AML-193 (cell line): ENCODE data around the gene ADRA2B.

Experiments used
- DNase-seq, 2 experiments: peaks; one replicate each; lab custom pipeline; 2025; lab: John Stamatoyannopoulos, UW

ADRA2B gene

DNA sequence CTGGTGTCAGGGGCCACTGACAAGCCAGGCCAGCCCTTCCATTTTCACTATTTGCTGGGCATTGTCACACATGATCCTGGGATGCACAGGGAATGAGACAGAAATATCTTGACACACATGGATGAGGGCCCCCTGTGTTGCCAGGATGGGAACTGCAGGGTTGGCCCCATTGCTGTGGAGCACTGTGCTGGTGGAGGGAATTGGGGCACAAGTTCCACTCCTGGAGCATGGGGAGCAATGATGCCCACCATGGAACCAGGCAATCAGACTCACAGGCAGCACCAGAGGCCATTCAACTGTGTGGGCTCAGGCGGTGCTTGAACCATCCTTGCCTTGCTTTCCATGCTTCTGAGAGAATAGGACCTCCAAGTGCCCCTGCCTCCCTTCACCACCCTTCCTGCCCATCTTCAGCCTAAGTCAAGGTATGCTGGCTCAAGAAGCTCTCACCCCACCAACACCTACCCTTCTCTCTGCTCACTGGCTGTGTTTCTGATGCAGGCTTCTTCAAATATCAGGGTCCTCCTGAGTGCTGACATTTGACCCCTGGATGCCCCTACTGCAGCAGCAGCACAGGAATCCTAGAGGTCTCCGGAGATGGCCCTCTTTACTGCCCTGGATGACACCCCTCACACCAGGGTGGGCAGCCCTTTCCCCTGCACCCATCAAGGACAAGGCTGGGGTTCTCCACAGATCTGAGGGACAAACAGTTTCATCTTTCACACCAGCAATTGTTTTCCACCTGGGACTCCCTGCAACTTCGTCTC is 11.0 kb downstream of the ADRA2B start:
- no peak for DNase-seq

DNA sequence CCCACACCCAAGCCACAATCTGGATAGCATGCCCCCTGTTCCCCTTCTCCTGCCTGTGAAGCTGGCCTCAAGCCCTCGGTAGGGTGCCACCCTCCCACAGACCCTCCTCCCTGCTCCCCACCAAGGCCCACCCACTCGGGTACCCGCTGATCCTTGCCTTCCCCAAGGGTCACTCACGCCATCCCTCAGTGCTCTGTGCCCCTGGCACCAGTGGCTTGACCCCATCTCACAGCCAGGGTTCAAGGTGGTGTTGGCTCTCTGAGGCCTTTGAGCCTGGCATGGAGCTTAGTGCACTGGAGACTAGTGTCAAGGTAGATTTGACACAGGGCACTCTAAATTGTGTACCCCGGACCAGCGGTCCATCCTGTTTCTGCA is 11.9 kb downstream of the ADRA2B start:
- DNase-seq, result no peak

DNA sequence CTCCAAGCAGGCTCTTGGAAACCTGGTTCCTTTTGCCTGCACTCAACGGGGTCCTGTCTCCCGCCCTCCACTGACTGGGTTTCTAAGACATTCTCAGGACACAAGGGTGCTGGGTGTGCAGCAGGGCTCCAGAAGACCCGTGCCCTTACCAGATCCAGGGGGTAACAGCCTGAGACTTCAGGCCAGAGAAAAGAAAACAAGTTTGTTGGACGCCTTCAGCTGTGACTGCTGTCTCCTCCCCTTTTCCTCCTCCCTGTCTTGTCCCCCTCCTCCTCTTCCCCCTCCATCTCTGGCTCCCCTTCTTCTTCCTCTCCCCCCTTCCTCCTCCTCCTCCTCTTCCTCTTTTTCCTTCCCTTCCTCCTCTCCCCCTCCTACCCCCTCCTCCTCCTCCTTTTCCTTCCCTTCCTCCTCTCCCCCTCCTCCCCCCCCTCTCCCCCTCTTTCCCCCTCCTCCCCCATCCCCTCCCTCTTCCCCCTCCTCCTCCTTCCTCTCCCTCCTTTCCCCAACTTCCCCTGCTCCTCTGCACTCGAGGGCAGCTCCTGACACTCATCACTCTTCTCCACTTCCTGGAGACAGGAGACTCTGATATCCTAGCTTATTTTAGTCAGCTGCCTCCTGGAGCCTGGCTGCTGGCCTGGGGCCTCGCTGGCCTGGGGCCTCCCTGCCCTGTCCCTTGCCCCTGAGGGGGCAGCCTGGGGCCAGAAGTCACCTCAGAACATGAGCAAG is 12.4 kb downstream of the ADRA2B start:
- DNase-seq, result peak; percentile 23

DNA sequence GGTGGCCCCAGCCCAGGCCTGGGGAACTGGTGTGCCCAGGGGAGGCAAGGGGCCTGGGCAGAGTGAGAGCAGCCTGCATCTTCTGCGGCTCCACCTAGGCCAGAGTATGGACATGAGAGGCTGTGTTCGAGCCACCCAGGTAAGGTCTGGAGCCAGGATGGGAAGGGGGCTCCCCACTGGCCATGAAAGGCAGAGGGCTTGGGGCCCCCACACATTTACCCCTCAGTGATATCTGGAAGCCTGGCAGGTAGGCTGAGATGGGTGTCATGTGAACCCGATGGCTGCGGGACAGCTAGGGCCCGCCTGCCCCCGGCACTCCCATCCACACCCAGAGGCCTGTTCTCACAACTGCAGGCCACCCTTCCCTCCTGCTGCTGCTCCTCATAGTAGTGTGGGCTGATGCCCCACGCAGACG is 13.2 kb downstream of the ADRA2B start:
- DNase-seq, result no peak

DNA sequence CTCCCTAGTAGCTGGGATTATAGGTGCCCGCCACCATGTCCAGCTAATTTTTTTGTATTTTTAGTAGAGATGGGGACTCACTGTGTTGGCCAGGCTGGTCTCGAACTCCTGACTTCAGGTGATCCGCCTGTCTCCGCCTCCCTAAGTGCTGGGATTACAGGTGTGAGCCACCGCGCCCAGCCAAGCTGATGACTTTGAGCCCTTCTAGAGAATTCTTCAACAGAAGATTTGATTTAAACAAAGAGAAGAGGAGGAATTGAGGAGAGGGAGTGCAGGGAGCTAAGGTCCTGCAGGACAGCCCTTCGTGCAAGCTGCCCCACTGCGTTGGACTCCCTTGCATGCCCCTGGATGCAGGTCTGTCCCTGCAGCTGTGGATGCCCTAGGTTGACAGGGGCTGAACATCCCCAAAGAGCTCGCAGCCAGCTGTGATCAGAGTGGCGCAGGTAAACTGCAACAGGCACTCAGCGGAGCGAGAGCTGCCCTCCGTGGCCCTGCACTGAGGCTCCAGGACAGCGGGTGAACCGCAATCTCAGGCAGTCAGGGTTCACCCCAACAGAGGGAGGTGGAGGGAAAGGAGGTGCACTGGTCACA is 13.7 kb downstream of the ADRA2B start:
- DNase-seq, result no peak

DNA sequence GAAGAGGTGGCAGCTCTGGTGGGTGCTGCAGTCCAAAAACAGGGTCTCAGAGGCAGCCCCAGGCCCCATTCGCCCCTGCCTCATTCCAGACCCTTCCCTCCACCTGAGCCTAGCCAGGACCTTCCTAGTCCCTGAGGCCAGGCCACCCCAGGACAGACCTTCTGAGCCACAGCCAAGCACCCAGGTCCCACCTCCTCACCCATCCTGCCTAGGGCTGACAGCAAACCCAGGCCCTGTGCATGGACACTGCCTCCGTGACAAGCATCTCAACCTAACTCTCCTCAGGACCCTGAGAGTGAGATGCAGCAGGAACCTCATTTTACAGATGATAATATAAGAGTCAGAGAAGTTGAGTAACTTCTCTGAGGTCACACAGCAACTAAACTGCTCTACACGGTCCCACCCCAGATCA is 15.5 kb downstream of the ADRA2B start:
- no peak for DNase-seq

DNA sequence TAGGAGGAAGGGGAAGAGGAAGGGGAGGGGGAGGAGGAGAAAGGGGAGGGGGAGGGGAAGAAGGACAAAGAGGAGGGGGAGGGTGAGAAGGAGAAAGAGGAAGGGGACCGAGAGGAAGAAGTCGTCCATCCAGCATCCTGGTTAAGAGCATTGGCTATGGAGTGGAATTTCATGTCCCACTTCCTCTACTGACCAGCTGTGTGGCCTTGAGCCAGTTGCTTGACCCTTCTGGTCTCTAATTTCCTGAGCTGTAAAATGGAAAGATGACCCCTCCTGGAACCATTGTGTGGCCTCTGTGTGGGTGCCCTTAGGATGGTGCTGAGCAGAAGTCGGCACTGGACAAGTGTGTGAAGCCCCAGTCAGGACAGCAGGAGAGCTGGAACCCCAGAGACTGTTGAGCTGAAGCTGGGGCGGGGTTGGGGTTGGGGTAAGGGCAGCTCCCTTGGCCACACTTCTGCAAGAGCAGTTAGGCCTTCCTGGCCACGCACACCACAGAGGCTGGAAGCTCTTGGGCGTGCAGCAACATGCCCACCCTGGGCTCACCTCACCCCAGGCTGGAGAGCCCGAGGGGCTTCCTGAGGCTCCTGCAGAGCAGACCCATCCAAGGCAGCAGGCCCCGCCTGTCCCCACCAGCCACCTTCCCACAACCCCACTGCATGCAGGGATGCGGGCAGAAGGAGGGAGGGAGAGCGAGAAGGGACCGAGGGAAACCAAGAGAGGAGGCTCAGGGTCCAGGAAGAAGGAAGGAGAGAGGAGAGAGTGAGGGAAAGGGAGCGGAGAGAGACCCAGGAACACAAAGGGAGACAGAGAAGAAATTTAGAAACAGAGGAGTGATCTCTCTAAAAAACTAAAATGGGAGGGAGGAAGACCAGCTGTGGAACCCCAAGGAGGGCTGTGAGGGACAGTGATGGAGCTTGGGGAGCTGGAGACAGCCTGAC is 16.2 kb downstream of the ADRA2B start:
- no peak for DNase-seq

DNA sequence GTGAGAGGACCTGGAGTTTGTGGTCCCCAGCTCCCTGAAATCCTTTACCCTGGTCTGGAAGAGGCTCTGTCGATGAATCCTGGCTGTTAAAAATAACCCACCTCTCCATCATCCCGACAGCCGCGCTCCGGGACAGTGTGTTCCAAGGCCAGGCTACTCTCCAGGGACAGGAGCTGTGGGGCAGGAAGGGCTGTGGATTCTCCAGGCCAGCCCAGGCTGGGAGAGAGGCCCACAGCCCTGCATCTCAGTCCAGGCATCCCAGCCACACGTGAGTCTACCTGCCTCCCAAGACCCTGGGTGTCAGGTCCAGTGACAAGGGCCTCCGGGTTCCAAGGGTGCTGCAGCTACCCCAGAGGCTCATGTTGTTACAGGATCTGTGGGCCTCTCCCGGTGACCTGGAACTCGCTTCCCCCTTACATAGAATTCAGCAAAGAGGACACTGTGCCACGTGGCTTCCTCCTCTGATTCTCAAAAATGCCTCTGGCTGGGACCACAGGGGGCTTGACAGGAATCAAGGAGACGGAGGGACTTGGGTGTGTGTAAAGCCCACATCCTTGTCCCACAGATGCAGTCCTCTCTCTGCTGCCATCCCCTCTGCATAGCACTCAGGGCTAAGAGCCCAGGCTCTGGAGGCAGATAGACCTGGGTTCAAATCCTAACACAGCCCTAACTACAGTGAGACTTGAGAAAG is 17.3 kb downstream of the ADRA2B start:
- no peak for DNase-seq

DNA sequence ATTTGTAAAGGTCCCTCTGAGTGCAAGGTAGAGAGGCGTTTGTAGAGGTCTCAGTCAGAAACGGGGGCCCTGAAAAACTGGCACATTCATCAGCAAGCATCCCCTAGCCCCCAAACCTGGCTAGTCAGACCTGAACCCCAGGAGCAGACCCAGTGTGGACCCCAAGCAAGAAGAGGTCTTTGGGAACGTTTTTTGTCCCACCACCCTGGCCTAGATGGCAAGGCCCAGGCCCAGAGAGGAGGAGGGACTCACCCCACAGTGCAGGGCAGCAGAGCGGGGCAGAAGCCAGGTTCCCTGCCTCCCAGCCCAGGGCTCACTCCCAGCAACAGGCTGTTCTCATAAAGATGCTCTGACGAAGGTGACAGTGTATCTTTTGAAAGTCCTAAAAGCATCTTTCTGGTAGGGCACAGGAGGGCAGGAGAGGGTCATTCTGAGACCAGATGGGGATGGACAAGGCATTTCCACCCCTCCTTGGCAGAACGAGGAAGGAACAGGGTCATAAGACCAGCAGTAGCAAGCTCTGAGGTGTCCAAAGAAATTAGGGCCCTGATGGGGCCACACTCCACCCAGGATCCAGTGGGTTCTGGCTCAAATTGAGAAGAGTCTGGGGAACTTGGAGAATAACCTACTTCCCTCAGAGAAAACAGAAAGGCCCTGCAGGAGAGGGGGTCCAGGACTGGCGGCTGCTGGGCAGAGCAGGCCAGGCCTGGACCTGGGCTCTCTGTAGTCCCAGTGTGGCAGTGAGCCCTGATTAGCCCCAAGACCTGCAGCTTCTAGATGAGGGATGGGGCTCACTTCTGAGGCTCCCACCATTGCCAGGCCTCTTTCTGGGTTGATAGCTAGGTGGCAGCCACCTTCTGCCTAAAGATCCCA is 18.2 kb downstream of the ADRA2B start:
- no peak for DNase-seq

DNA sequence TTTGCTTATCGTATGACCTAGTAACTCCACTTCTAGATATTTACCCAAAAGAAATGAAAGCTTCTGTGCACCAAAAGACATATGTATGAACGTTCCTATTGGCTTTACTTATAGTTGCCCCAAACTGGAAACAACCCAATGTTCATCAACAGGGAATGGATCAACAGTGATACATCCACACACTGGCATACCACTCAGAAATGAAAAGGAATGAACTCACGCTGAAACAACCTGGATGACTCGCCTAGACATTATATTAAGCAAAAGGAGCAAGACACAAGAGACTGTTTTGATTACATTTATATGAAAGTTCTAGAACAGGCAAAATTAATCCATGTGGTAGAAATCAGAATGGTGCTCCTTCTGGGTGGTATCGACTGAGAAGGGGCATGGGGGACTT is 18.9 kb downstream of the ADRA2B start:
- DNase-seq, result no peak

DNA sequence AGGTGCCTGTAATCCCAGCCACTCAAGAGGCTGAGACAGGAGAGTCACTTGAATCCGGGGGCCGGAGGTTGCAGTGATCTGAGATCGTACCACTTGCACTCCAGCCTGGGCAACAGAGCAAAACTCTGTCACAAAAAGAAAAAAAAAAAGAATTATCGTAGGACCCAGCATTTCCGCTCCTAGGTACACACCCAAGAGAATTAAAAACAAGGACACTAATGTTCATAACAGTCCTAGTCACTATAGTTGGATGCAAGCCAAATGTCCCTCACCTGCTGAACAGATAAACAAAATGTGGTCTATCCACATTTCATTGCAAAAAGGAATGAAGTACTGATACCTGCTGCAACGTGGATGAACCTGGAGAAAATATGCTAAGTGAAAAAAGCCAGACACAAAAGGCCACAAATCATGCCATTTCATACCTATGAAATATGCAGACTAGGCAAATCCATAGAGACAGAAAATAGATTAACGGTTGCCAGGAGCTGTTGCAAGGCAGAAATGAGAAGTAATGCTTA is 21.2 kb downstream of the ADRA2B start:
- no peak for DNase-seq

DNA sequence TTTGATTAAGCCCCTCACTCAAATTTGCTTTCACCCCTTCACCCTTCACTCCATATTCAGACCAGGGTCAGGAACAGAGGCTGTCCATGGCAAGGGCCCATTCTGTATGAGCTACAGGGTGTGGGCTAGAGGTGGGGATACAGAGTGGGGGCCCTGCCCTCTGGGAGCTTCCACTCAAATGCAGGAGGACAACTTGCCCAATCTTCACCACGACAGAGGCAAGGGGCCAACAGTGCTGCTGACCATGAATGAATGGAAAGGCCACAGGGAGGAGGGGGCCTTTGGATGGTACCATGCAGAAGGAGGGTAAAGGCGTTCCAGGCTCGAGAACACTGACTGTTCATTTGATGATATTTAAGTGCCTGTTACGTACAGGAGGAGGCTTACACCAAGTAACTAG is 22.8 kb downstream of the ADRA2B start:
- DNase-seq, result no peak

DNA sequence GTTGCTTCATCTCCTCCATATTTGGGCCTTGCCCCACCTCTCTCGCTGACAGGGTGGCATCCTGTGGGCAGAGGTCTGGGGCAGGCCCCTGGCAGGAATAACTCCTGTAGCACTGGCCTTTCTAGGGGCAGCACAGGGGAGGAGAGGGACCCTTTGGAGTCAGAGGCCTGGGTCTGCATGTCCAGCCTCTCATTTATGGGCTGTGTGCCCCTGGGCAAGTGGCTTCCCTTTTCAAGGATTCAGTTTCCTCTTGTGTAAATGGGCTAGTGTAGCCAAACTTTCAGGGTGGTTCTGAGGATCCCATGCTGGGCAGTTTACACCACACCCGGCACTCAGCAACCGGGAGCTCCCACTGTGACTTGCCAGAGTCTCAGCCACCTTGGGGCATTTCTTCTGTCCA is 23.4 kb downstream of the ADRA2B start:
- peak; percentile 14 to 26 for DNase-seq

DNA sequence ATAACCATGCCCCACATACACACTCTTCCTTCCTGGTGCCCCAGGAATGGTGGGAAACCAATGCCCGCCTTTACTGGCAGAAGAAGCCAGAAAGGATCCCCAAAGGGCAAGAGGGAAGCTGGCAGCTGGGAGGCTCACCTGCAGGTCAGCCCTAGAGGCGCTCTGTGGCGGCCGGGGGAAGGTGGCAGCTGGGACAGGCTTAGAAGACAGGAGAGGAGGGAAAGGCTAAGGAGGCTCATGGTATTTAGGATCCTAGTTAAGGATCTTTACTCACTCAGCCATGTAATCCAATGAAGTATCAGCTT is 23.8 kb downstream of the ADRA2B start:
- no peak for DNase-seq

DNA sequence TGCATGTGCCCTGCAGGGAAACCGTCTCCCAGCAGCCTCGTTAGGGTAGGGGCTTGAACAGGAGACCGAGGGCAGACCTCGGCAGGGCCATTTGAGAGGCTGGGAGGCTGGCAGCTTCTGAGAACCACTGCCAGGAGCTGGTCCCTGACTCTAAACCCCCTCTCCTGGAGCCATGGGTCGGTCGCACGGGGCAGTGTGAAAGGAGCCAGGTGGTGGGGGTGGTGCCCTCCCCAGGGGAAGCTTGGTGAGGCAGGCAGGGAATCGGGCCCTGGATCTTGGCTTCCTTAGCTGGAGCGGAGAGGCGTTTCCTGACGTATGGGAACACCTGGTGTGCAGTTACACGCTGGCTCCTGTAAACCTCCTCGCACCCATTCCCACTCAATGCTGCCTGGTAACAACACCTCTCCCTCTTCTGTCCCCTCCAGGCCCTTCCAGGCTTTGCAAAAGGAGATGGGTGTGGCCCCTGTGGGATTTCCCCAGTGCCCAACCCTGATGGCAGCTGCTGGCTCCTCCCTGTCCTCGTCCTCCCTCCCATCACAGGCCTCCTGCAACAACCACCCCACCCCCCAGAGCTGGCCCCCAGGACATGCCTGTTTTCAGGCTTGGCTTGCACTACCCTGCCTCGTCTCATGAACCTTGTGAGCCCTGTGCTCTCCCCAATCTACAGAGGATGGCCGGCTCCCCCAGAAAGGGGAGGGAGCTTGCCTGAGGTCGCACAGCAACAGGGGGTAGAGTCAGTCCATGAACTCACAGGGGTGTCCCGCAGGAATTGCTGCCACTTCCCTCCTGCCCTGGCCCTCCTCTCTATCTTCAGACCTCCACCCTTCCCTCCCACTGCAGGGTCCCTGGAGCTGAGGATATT is 24.4 kb downstream of the ADRA2B start:
- no peak for DNase-seq

DNA sequence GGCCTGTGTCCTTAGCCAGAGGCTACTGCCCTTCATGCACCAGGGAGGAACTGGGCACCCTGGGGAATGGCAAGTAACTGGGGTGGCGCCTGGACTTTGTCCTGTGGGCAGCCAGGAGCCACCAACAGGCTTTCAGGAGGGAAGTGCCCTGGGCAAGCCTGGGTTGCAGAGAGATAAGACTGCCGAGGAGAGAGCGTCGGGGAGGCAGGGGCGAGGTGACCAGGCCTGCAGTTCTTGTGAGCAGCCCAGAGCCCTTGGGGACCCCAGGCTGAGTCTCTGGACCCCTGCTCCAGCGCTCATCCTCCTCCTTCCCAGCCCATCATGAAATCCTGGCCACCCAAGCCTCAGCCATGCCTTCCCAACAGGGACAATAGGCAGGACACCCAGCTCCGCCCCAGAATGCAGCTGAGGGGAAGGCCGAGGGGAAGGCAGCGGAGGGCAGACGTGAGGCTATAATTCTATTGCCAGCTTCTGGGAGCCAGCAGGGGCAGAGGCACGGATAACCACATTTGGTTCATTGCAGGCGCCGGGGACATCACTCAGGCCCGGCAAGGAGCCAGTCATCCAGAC is 25.1 kb downstream of the ADRA2B start:
- DNase-seq, result no peak

DNA sequence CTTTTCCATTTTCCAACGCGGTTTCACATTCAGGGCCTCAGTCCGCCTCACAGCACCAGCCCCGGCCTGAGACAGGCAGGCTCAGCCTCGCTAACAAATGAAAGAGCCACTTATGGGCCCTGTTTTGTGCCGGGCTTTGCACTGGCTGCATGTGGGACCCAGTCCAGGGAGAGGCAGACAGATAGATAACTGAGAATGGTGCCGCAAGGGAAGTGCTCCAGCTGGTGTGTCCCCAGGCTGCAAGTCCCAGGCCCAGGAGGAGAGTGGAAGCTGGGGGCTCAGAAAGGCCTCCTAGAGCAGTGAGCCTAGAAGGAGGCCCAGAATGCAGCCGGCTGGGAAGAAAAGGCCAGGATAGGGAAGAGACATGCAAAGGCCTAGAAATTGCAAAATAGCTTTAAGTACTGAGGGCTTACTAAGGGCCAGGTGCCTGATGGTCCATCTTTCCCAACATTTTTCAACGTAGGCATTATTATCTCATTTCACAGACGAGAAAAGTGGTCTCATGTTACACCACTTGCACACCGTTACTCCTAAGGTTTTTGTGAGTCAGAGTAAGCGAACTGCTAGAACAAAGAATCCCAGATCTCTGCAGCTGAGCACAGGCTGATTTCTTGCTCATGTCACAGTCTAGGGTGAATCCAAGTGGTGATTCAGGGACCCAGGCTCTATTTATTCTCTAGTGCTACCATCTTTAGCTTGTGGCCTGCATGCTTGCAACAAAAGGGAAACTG is 26.0 kb downstream of the ADRA2B start:
- no peak for DNase-seq

DNA sequence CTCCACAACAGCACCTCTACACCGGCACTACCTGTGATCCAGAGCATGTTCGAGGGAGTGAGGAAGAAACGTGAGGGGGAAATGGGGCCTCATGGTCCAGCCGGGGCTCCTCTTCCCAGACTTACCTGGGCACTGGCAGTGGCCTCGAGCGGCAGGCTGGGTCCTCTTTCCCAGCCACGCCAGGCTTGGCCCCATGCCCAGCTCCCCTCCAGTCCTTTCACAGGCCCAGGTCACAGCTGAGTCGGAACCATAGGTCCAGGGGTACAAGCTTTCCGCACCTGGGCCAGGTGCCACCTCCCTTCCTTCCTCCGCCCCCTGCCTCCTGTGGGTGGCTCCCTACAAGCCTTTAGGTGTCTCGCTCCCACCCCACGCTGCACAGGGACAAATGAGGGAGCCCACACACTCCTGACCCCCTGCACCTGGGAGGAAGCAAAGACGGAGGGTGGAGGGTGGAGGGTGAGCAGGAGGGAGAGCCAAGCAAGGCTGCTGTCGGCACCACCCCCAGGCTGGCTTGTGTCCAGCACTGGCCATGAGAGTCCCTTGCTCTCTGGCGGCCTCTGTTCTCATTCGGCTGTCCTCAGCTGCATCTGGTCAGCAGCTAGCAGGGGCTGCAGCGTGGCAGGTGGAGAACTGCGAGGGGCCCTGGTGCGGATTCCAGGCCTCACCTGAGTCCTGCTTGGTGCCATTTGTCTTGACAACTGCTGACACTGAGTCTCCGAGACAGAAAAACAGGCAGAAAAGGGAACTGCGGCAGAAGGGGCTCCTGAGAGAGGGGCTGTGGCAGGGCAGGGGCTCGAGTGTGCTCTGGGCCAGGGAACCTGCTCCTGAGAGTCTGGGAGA is 26.8 kb downstream of the ADRA2B start:
- DNase-seq, result no peak
